ENCODE data around the gene PGA4.

GRCh38 chr11:61274084-61274483 is 51.9 kb downstream of the PGA4 start:
- TF ChIP-seq EZH2 (IDR thresholded peaks at IDR 0.05; ENCODE audit: borderline replicate concordance, low read depth, low read length, severe bottlenecking) = no peak
- TF ChIP-seq, protein P1, sequence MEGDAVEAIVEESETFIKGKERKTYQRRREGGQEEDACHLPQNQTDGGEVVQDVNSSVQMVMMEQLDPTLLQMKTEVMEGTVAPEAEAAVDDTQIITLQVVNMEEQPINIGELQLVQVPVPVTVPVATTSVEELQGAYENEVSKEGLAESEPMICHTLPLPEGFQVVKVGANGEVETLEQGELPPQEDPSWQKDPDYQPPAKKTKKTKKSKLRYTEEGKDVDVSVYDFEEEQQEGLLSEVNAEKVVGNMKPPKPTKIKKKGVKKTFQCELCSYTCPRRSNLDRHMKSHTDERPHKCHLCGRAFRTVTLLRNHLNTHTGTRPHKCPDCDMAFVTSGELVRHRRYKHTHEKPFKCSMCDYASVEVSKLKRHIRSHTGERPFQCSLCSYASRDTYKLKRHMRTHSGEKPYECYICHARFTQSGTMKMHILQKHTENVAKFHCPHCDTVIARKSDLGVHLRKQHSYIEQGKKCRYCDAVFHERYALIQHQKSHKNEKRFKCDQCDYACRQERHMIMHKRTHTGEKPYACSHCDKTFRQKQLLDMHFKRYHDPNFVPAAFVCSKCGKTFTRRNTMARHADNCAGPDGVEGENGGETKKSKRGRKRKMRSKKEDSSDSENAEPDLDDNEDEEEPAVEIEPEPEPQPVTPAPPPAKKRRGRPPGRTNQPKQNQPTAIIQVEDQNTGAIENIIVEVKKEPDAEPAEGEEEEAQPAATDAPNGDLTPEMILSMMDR (IDR thresholded peaks at IDR 0.05; ENCODE audit: borderline replicate concordance, extremely low read depth, low read length, poor library complexity, severe bottlenecking) = no peak
